Kidney (tissue), 22 donors: ENCODE results near the gene TIMM10. TPM values are rescaled to one million over a fixed set of nuclear protein-coding genes. Genes with fewer than 3 reads are reported as not detected.

ENCODE experiments used
- DNase-seq, 5 donors: peaks; one replicate each; pipeline ENCODE4 v3.0.0-alpha.2; 2013 to 2020
- FAIRE-seq: peaks from 2 replicates; lab custom pipeline; 2012; peaks lifted over from hg19 to GRCh38; lab: Jason Lieb, UNC
- H3K27ac ChIP-seq, 2 donors: one replicate each; pipeline ENCODE4 v1.7.0; 2013; ENCODE audit warnings: low read depth in 2 of 2, low read length in 2 of 2, inconsistent platforms in 1 of 2
- H3K27me3 ChIP-seq: one replicate; pipeline ENCODE4 v1.7.1; 2013; ENCODE audit warnings: low read length, inconsistent platforms; ENCODE audit not compliant: control insufficient read depth, insufficient read depth
- H3K36me3 ChIP-seq, 3 donors: one replicate each; pipeline versions ENCODE4 v1.7.0 to v1.7.1; 2013; ENCODE audit warnings: low read length in 3 of 3, control low read depth in 1 of 3, inconsistent platforms in 1 of 3; ENCODE audit not compliant: insufficient read depth in 3 of 3, control insufficient read depth in 2 of 3
- H3K4me1 ChIP-seq, 3 donors: one replicate each; pipeline versions ENCODE4 v1.7.0 to v1.7.1; 2013; ENCODE audit warnings: low read length in 3 of 3, inconsistent platforms in 1 of 3, low read depth in 1 of 3; ENCODE audit not compliant: control insufficient read depth in 2 of 3, insufficient read depth in 2 of 3
- H3K4me3 ChIP-seq, 3 donors: one replicate each; pipeline versions ENCODE4 v1.7.0 to v1.8.1; 2013; ENCODE audit warnings: low read length in 3 of 3, control low read depth in 1 of 3, inconsistent platforms in 1 of 3
- H3K9ac ChIP-seq, 3 donors: one replicate each; pipeline versions ENCODE4 v1.7.0 to v1.7.1; 2013; ENCODE audit warnings: low read length in 3 of 3, control low read depth in 1 of 3, inconsistent platforms in 1 of 3
- H3K9me3 ChIP-seq, 3 donors: one replicate each; pipeline versions ENCODE4 v1.7.0 to v1.7.1; 2013; ENCODE audit warnings: low read length in 3 of 3, control low read depth in 1 of 3, inconsistent platforms in 1 of 3; ENCODE audit not compliant: control insufficient read depth in 2 of 3, insufficient read depth in 1 of 3
- intact Hi-C: fragments of 100-400 bp; cut with DNase I; formaldehyde crosslinking; loops from one replicate; pipeline ENCODE4 v1.11.1; 2022
- long read RNA-seq, 10 donors: library from polyadenylated mRNA in 1 of 10; unstranded in 1 of 10; transcript quantifications; one replicate each; pipeline ENCODE4 v2.0.0 and lab custom pipeline, GENCODE V29; 2021 to 2026
- polyA plus RNA-seq: library from polyadenylated mRNA; stranded (reverse); fragments of 350-450 nt; fragmentation: Illumina TruSeq; extraction: RNeasy Lipid Tissue Mini Kit (QIAGEN cat#74804); gene quantifications from one replicate; pipeline ENCODE4 v1.2.3, GENCODE V29; 2014; ENCODE audit warnings: low read depth, low replicate concordance; ENCODE audit not compliant: insufficient read depth
- total RNA-seq: library from RNA; stranded (reverse); fragmentation: NEBNext Ultra II Directional; extraction: Animal tissue kit (Norgen Biotek cat#: 25700); gene quantifications from one replicate; pipeline ENCODE4 v1.2.1, GENCODE V29; 2021
- TF ChIP-seq, protein P1 (sequence below): IDR thresholded peaks from 3 replicates; pipeline ENCODE4 v1.5.1; 2012; ENCODE audit warnings: mild to moderate bottlenecking, moderate library complexity, borderline replicate concordance; ENCODE audit not compliant: insufficient read depth; ENCODE audit errors: extremely low read depth
- donor health status: control.
- donor health status: control.
- donor health status: control.
- donor health status: control.
- donor health status: control.
- donor health status: DM: yes; HTN: yes; CAD: no.
- donor health status: Normal renal cell carcinoma (clear cell type).

TIMM10 gene, protein sequence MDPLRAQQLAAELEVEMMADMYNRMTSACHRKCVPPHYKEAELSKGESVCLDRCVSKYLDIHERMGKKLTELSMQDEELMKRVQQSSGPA
- total RNA-seq: 38.6 TPM
- 174 TPM for polyA plus RNA-seq
- long read RNA-seq, donor 1, transcript TIMM10-201 (3 exons, 680 nt): major isoform, 49 of 54 reads
- long read RNA-seq, donor 1, partial matches to known transcripts: 5 of 54 reads
- long read RNA-seq, donor 1, other reads (novel, unspliced or antisense): 0 of 54 reads
- long read RNA-seq, donor 2, transcript TIMM10-201 (3 exons, 680 nt): major isoform, 28 of 30 reads
- long read RNA-seq, donor 2, partial matches to known transcripts: 0 of 30 reads
- long read RNA-seq, donor 2, other reads (novel, unspliced or antisense): 0 of 30 reads
- long read RNA-seq, donor 3, transcript TIMM10-201 (3 exons, 680 nt): major isoform, 46 of 49 reads
- long read RNA-seq, donor 3, partial matches to known transcripts: 0 of 49 reads
- long read RNA-seq, donor 3, other reads (novel, unspliced or antisense): 0 of 49 reads
- long read RNA-seq, donor 4, transcript TIMM10-201 (3 exons, 680 nt): major isoform, 30 of 33 reads
- long read RNA-seq, donor 4, partial matches to known transcripts: 0 of 33 reads
- long read RNA-seq, donor 4, other reads (novel, unspliced or antisense): 0 of 33 reads
- long read RNA-seq, donor 5, partial matches to known transcripts: 0 of 2 reads
- long read RNA-seq, donor 5, other reads (novel, unspliced or antisense): 0 of 2 reads
- long read RNA-seq, donor 6, transcript TIMM10-201 (3 exons, 680 nt): major isoform, 84 of 92 reads
- long read RNA-seq, donor 6, partial matches to known transcripts: 6 of 92 reads
- long read RNA-seq, donor 6, other reads (novel, unspliced or antisense): 0 of 92 reads
- long read RNA-seq, donor 7, transcript TIMM10-201 (3 exons, 680 nt): major isoform, 13 of 16 reads
- long read RNA-seq, donor 7, partial matches to known transcripts: 1 of 16 reads
- long read RNA-seq, donor 7, other reads (novel, unspliced or antisense): 2 of 16 reads
- long read RNA-seq, donor 8, transcript TIMM10-201 (3 exons, 680 nt): major isoform, 62 of 72 reads
- long read RNA-seq, donor 8, partial matches to known transcripts: 6 of 72 reads
- long read RNA-seq, donor 8, other reads (novel, unspliced or antisense): 0 of 72 reads
- long read RNA-seq, donor 9, transcript TIMM10-201 (3 exons, 680 nt): major isoform, 33 of 37 reads
- long read RNA-seq, donor 9, partial matches to known transcripts: 0 of 37 reads
- long read RNA-seq, donor 9, other reads (novel, unspliced or antisense): 0 of 37 reads
- long read RNA-seq, donor 10, transcript TIMM10-201 (3 exons, 680 nt): major isoform, 37 of 39 reads
- long read RNA-seq, donor 10, partial matches to known transcripts: 0 of 39 reads
- long read RNA-seq, donor 10, other reads (novel, unspliced or antisense): 0 of 39 reads

GRCh38 chr11:57530596-57531507, at the start of gene TIMM10:
TSS of gene TIMM10 (minus strand) at chr11:57530754. CDS start at chr11:57530189, 565 bp downstream.
- peak within 1 kb of the TSS; percentile 91 to 99 (median 99) for H3K4me3 ChIP-seq
- H3K27ac ChIP-seq: peak within 1 kb of the TSS; percentile 55 to 58
- no peaks in the 10 kb centered on the region for H3K27me3 ChIP-seq
- DNase-seq: peak; percentile 97 to 99 (median 98)
- peak; percentile 98 for FAIRE-seq
- TF ChIP-seq, protein P1, sequence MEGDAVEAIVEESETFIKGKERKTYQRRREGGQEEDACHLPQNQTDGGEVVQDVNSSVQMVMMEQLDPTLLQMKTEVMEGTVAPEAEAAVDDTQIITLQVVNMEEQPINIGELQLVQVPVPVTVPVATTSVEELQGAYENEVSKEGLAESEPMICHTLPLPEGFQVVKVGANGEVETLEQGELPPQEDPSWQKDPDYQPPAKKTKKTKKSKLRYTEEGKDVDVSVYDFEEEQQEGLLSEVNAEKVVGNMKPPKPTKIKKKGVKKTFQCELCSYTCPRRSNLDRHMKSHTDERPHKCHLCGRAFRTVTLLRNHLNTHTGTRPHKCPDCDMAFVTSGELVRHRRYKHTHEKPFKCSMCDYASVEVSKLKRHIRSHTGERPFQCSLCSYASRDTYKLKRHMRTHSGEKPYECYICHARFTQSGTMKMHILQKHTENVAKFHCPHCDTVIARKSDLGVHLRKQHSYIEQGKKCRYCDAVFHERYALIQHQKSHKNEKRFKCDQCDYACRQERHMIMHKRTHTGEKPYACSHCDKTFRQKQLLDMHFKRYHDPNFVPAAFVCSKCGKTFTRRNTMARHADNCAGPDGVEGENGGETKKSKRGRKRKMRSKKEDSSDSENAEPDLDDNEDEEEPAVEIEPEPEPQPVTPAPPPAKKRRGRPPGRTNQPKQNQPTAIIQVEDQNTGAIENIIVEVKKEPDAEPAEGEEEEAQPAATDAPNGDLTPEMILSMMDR: no peak
- H3K36me3 ChIP-seq: peaks cover 2 to 6% (median 4%) of the 10 kb centered on the region in 3 donors
- peak within 1 kb of the TSS; percentile 76 to 96 (median 83) for H3K9ac ChIP-seq
- peaks cover 0 to 7% (median 0%) of the 10 kb centered on the region in 3 donors for H3K4me1 ChIP-seq
- intact Hi-C loops: no loop called here
- no peaks in the 10 kb centered on the region for H3K9me3 ChIP-seq

DNA sequence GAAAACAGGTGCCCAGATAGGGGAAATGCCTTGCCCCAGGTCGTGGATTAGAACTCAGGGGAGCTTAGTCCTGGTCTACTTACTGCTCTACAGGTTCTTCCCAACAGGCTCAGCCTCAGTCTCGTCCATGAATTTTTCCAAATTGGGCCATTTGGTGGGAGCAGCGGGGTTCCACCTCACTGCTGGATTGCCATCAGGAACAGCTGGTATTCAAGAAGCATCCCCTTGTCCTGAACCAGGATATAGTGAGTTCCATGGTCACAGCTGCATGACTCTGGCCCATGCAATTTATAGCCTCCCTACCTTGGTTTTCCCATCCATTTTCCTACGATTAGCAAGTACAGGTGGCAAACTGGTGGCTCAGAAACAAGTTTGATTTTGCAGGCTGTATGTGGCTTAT, 43.5 kb upstream of the TIMM10 start:
- DNase-seq (no peak), FAIRE-seq (no peak)
- H3K4me1 ChIP-seq: no peaks in the 10 kb centered on the region
- TF ChIP-seq, protein P1: no peak
- no peaks in the 10 kb centered on the region for H3K36me3 ChIP-seq
- no peaks in the 10 kb centered on the region for H3K9me3 ChIP-seq
- intact Hi-C loops: no loop called here
- no peak overlapping the region for H3K9ac ChIP-seq
- no peak overlapping the region for H3K4me3 ChIP-seq
- H3K27me3 ChIP-seq: no peaks in the 10 kb centered on the region
- H3K27ac ChIP-seq: no peak overlapping the region

DNA sequence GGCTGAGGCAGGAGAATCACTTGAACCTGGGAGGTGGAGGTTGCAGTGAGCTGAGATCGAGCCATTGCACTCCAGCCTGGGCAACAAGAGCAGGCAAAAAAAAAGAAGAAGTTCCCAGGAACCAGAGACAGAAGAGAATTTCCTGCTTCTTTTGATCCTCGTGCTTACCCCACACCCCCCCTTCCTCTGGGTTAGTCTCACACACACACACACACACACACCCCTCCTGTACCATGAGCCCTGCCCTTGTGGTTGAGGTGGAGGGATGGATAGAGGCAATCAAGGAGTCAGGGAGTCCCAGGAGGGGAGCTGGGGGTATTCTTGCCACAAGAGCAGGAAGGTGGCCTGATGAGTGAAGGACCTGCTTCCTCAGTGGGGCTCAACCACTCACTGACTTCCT, 41.1 kb upstream of the TIMM10 start:
- TF ChIP-seq, protein P1: no peak
- Histone ChIP-seq H3K9ac (no peak overlapping the region), H3K4me1 (peaks cover 0 to 6% (median 0%) of the 10 kb centered on the region in 3 donors), H3K36me3 (no peaks in the 10 kb centered on the region), H3K9me3 (no peaks in the 10 kb centered on the region), H3K27me3 (no peaks in the 10 kb centered on the region), H3K4me3 (no peak overlapping the region), H3K27ac (no peak overlapping the region)
- no peak for DNase-seq
- FAIRE-seq: no peak
- intact Hi-C loops: no loop called here
